Right atrium auricular region (tissue), 2 donors: ENCODE data around the gene MMP24. TPM values are rescaled to one million over a fixed set of nuclear protein-coding genes. Genes with fewer than 3 reads are reported as not detected.

Experiments
- DNase-seq: peaks from one replicate; pipeline ENCODE4 v3.0.0-alpha.2; 2019; ENCODE audit warnings: low spot score
- H3K27ac ChIP-seq, 2 donors: fragments of 200-600 bp; sonication (generic); 1 replicate in 1 of 2; 2 replicates in 1 of 2; pipeline ENCODE4 v1.5.1; 2016 to 2019
- H3K27me3 ChIP-seq, 2 donors: fragments of 200-600 bp; sonication (generic); one replicate each; pipeline versions ENCODE4 v1.5.1 to v1.6.0; 2017 to 2019
- H3K36me3 ChIP-seq: fragments of 200-600 bp; sonication (generic); one replicate; pipeline ENCODE4 v1.5.1; 2016
- H3K4me1 ChIP-seq, 2 donors: fragments of 200-600 bp; sonication (generic); one replicate each; pipeline versions ENCODE4 v1.5.1 to v1.6.0; 2017 to 2019
- H3K4me3 ChIP-seq, 2 donors: fragments of 200-600 bp; sonication (generic); 1 replicate in 1 of 2; 2 replicates in 1 of 2; pipeline ENCODE4 v1.5.1; 2017 to 2019; ENCODE audit warnings: mild to moderate bottlenecking in 1 of 2, moderate library complexity in 1 of 2
- H3K9me3 ChIP-seq, 2 donors: fragments of 200-600 bp; sonication (generic); one replicate each; pipeline ENCODE4 v1.5.1; 2019
- total RNA-seq, 2 donors: library from RNA; depleted of rRNA; stranded (reverse); fragments of >200 nt; gene quantifications; one replicate each; pipeline ENCODE4 v1.1.0, GENCODE V29; 2016
- TF ChIP-seq, protein P1 (sequence below), 2 donors: fragments of 200-600 bp; sonication (generic); IDR thresholded peaks; one replicate each; pipeline ENCODE4 v1.5.1; 2019; ENCODE audit warnings: antibody characterized with exemption in 2 of 2

The MMP24 gene
- total RNA-seq, 2 donors from 2014 or later, result 2.2 to 3.8 TPM

DNA sequence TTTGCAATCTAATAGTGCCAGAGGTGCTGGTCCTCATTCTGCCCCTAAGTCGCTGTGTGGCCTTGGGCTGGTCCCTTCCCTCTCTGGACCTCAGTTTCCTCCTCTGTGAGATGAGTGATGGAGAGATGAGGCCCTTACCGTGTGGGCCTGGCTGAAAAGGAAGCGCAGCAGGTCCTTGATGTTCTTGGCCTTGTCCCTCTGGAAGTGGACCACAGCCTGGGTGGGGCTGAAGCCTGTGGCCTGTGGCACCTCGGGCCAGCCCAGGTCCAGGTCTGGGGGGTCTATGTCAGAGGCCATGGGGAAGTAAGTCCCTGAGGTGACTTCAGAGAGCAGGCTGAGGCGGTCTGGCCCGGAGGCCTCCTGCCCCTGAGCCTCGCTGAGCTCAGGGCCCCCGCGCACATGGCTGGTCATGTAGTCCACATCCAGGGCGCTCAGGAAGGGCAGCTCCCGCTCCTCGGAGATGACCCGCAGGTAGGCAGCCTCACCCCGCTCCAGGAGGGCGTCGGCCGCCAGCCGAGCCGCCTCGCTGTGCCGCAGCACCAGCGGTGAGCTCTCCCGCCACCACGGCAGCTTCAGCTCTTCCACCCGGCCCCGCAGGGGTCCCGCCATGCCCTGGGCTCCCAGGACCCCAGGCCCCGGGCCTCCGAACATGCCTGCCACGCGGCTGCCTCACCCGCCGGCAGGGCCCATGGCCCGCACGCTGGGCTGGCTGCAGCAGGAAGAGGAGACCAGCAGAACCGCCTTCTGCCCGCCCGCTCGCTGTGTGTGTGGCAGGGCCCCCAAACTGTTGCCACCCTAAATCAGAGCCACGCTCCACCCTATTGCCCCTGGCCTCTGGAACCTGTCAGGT is 65.4 kb downstream of the MMP24 start, which contains the start of gene FAM83C:
Gene FAM83C, minus strand, starts transcription at position 772 of the 850 bp plus-strand sequence. Its CDS starts 121 bp downstream, at position 651.
- no peaks in the 10 kb centered on the region for H3K36me3 ChIP-seq
- H3K27me3 ChIP-seq, result no peaks in the 10 kb centered on the region
- no peaks in the 10 kb centered on the region for H3K9me3 ChIP-seq
- TF ChIP-seq, protein P1, sequence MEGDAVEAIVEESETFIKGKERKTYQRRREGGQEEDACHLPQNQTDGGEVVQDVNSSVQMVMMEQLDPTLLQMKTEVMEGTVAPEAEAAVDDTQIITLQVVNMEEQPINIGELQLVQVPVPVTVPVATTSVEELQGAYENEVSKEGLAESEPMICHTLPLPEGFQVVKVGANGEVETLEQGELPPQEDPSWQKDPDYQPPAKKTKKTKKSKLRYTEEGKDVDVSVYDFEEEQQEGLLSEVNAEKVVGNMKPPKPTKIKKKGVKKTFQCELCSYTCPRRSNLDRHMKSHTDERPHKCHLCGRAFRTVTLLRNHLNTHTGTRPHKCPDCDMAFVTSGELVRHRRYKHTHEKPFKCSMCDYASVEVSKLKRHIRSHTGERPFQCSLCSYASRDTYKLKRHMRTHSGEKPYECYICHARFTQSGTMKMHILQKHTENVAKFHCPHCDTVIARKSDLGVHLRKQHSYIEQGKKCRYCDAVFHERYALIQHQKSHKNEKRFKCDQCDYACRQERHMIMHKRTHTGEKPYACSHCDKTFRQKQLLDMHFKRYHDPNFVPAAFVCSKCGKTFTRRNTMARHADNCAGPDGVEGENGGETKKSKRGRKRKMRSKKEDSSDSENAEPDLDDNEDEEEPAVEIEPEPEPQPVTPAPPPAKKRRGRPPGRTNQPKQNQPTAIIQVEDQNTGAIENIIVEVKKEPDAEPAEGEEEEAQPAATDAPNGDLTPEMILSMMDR (IDR thresholded peaks at IDR 0.05), result no peak
- no peak for DNase-seq
- no peak within 1 kb of the TSS for H3K4me3 ChIP-seq
- no peak within 1 kb of the TSS for H3K27ac ChIP-seq
- H3K4me1 ChIP-seq, result no peaks in the 10 kb centered on the region

DNA sequence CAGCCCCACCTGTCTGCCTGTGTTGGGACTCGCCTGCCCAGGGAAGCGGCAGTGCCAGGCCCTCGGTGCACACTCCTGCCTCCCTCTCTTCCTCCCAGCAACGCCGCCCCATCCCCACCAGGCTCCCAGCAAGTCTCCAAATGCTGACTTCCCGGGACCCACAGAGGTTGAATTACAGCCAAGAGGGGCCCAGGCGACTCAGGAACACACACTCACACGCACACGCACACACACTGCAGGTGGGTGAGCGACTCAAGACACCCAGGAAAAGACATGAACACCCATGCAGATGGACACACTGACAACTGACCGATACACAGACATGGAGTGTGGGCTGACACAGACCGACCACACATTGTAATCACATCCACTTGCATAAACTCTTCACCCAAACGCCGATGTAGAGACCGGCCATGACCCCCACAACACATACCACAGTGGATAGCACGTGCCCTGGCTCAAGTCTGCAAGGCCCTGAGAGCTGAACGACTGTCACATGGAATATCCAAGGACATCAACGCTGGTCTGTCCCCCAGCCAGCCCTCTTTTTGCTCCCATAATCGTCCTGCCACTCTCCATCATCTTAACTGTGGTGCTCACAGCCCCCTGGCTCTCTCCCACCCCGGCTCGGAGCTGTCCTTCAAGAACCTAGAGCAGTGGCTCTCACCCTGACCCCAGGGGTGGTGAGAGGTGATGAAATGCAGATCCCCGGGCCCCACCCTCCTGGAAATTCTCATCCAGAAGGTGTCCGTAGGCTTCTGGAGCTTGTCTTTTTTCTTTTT is 66.2 kb downstream of the MMP24 start:
- TF ChIP-seq, protein P1 (IDR thresholded peaks at IDR 0.05), result no peak
- no peaks in the 10 kb centered on the region for H3K36me3 ChIP-seq
- no peaks in the 10 kb centered on the region for H3K27me3 ChIP-seq
- H3K4me1 ChIP-seq, result no peaks in the 10 kb centered on the region
- no peak overlapping the region for H3K4me3 ChIP-seq
- H3K27ac ChIP-seq, result no peak overlapping the region
- H3K9me3 ChIP-seq, result no peaks in the 10 kb centered on the region
- DNase-seq, result no peak

DNA sequence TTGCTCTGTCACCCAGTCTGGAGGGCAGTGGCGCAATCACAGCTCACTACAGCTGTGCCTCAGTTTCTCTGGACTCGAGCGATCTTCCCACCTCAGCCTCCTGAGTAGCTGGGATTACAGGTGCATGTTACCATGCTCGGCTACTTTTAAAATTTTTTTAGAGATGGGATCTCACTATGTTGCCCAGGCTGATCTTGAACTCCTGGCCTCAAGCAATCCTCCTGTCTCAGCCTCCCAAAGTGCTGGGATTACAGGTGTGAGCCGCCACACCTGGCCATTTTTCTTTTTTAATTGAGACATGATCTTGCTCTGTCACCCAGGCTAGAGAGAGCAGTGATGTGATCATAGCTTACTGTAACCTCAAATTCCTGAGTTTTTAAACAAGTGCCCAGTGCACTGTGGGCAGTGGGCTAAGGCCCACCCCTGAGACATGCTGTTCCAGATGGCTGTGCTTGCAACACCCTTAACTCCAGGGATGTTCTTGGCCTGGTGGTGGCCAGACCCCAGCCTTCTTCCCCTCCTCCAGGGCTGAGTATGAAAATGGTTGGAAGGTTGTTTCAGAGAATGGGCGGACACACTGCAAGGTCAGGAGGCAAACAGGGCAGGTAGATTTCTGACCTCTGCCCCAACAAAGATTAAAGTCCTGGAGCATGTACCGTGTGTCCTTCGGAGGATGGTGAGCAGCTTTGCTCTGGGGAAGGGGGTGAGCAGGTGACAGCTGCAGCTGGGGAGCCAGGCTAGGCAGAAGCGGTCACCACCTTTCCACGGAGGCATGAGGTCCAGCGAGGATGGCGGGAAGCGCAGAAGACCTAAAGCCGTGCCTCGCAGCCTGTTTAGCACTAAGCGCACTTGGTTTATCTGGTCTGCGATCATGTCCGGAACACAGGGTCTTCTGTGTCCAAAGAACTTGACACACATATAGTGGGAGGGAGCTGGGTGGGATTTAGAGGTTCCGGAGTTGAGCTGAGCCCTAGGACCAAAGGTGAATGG is 67.1 kb downstream of the MMP24 start:
- Histone ChIP-seq H3K4me3 (no peak overlapping the region), H3K27ac (no peak overlapping the region), H3K9me3 (no peaks in the 10 kb centered on the region), H3K27me3 (no peaks in the 10 kb centered on the region), H3K4me1 (no peaks in the 10 kb centered on the region), H3K36me3 (no peaks in the 10 kb centered on the region)
- no peak for DNase-seq
- TF ChIP-seq, protein P1 (IDR thresholded peaks at IDR 0.05), result no peak

DNA sequence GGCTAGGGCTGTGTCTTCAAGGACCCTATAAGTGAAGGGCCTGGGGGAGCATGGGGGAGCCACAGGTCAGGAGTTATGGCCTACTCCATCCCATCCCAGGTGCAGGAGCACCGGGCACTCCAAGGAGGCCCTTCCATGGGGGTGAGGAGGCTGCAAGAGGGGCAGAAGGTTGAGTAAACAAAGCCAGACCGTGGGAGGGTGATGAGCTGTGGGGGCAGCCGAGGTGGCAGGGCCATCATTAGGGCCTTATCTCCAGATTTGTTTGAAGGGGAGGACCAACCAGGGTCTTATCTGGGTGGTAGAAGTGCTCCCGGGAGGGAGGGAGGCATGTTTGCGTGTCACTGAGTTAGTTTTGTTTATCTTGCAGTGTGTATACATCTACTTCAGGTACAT is 67.8 kb downstream of the MMP24 start:
- Histone ChIP-seq H3K27ac (no peak overlapping the region), H3K4me3 (no peak overlapping the region), H3K9me3 (no peaks in the 10 kb centered on the region), H3K4me1 (no peaks in the 10 kb centered on the region), H3K27me3 (no peaks in the 10 kb centered on the region), H3K36me3 (no peaks in the 10 kb centered on the region)
- TF ChIP-seq, protein P1 (IDR thresholded peaks at IDR 0.05), result no peak
- no peak for DNase-seq

DNA sequence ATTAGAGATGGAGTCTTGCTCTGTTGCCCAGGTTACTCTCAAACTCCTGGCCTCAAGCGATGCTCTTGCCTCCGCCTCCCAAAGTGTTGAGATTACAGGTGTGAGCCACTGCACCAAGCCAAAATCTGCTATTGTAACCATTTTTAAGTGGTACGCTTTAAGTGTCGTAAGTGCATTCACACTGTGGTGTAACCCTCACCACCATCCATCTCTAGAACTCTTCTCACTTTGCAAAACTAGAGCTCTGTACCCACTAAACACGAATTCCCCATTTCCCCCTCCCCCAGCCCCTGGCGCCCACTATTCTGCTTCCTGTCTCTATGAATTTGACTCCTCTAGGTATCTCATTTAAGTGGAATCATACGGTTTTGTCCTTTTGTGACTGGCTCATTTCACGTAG is 68.6 kb downstream of the MMP24 start:
- Histone ChIP-seq H3K27ac (no peak overlapping the region), H3K27me3 (no peaks in the 10 kb centered on the region), H3K9me3 (no peaks in the 10 kb centered on the region), H3K4me1 (no peaks in the 10 kb centered on the region), H3K36me3 (no peaks in the 10 kb centered on the region), H3K4me3 (no peak overlapping the region)
- TF ChIP-seq, protein P1 (IDR thresholded peaks at IDR 0.05), result no peak
- DNase-seq, result no peak
